Measurements from ENCODE around the gene FIGN. TPM values are rescaled to one million over a fixed set of nuclear protein-coding genes. Genes with fewer than 3 reads are reported as not detected.

FIGN gene
- total and polyA plus RNA-seq, 8 donors: 4.9 to 8.2 (median 6.4) TPM

- Histone ChIP-seq H3K4me1 (no peaks in the 10 kb centered on the region), H3K4me3 (no peak overlapping the region), H3K9me3 (no peaks in the 10 kb centered on the region), H3K27ac (no peak overlapping the region), H3K36me3 (no peaks in the 10 kb centered on the region), H3K27me3 (no peaks in the 10 kb centered on the region)
- intact Hi-C loops (cut with DNase I): no loop called here
- TF ChIP-seq, protein P1, sequence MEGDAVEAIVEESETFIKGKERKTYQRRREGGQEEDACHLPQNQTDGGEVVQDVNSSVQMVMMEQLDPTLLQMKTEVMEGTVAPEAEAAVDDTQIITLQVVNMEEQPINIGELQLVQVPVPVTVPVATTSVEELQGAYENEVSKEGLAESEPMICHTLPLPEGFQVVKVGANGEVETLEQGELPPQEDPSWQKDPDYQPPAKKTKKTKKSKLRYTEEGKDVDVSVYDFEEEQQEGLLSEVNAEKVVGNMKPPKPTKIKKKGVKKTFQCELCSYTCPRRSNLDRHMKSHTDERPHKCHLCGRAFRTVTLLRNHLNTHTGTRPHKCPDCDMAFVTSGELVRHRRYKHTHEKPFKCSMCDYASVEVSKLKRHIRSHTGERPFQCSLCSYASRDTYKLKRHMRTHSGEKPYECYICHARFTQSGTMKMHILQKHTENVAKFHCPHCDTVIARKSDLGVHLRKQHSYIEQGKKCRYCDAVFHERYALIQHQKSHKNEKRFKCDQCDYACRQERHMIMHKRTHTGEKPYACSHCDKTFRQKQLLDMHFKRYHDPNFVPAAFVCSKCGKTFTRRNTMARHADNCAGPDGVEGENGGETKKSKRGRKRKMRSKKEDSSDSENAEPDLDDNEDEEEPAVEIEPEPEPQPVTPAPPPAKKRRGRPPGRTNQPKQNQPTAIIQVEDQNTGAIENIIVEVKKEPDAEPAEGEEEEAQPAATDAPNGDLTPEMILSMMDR (IDR thresholded peaks at IDR 0.05): no peak
- ATAC-seq (no peak), DNase-seq (no peak)
Observed at GRCh38 chr2:163713534-163714311, 22.1 kb downstream of the FIGN start.

DNA sequence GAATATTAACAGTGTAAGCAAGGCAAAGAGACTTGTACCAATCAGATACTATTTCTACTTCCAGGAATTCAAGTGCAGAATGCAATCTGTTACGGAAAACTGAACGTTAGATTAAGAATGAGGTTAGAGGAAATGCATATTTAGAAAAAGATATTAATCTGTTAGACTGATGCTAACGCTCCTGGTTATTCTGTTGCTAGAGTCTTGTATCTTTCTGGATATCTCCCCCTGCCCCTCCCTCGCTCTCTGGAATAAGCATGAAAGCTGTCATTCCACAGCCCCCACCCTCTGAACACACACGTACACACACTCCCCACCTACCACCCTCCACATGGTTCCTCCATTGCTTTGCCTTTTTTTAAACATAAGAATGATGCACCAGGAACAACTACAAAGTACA lies 24.1 kb downstream of the FIGN start:
- no peak for ATAC-seq
- Histone ChIP-seq H3K27ac (no peak overlapping the region), H3K36me3 (no peaks in the 10 kb centered on the region), H3K4me3 (no peak overlapping the region), H3K4me1 (no peaks in the 10 kb centered on the region), H3K9me3 (no peaks in the 10 kb centered on the region), H3K27me3 (no peaks in the 10 kb centered on the region)
- intact Hi-C loops (cut with DNase I): no loop called here
- TF ChIP-seq, protein P1 (IDR thresholded peaks at IDR 0.05): no peak
- DNase-seq: no peak

DNA sequence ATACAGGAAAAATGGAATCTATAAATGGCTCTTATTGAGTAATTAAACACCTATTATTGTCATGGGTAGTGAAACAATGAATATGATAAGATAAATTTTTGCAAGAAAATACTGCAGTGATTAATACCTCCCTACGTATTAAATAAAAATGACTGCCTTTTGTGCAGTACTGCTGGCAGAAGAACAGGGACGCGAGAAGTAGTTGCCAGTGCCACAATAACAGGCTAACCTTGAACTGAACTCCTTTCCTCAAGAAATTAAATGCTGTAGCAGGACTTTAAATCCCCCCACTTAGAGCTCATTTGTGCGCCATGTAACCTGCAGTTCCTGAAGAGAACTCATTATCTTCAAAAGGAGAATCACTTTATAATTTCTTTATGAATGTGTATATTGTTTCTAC lies 24.6 kb downstream of the FIGN start:
- H3K9me3 ChIP-seq: no peaks in the 10 kb centered on the region
- no peaks in the 10 kb centered on the region for H3K27me3 ChIP-seq
- no peak overlapping the region for H3K4me3 ChIP-seq
- TF ChIP-seq, protein P1 (IDR thresholded peaks at IDR 0.05): no peak
- DNase-seq (no peak), ATAC-seq (no peak)
- H3K36me3 ChIP-seq: no peaks in the 10 kb centered on the region
- no peaks in the 10 kb centered on the region for H3K4me1 ChIP-seq
- no peak overlapping the region for H3K27ac ChIP-seq
- intact Hi-C loops (cut with DNase I): no loop called here

- TF ChIP-seq, protein P1 (IDR thresholded peaks at IDR 0.05): no peak
- Histone ChIP-seq H3K4me3 (no peak overlapping the region), H3K27ac (no peak overlapping the region), H3K4me1 (no peaks in the 10 kb centered on the region), H3K36me3 (no peaks in the 10 kb centered on the region), H3K9me3 (no peaks in the 10 kb centered on the region), H3K27me3 (no peaks in the 10 kb centered on the region)
- ATAC-seq (no peak), DNase-seq (no peak)
- intact Hi-C loops (cut with DNase I): no loop called here
Observed at GRCh38 chr2:163709270-163709669, 26.5 kb downstream of the FIGN start.

GRCh38 chr2:163708265-163708664 lies 27.5 kb downstream of the FIGN start:
- ATAC-seq (no peak), DNase-seq (no peak)
- H3K27ac ChIP-seq: no peak overlapping the region
- no peak overlapping the region for H3K4me3 ChIP-seq
- no peaks in the 10 kb centered on the region for H3K27me3 ChIP-seq
- H3K9me3 ChIP-seq: no peaks in the 10 kb centered on the region
- intact Hi-C loops (cut with DNase I): no loop called here
- no peaks in the 10 kb centered on the region for H3K4me1 ChIP-seq
- TF ChIP-seq, protein P1 (IDR thresholded peaks at IDR 0.05): no peak
- no peaks in the 10 kb centered on the region for H3K36me3 ChIP-seq
